Astrocyte (in vitro differentiated cells and primary cell): ENCODE data around the gene PHKG2. TPM values are rescaled to one million over a fixed set of nuclear protein-coding genes. Genes with fewer than 3 reads are reported as not detected.

Experiments used
- DNase-seq: peaks from one replicate; pipeline ENCODE4 v3.0.0-alpha.2; 2010; ENCODE audit warnings: low read depth
- FAIRE-seq: peaks from 2 replicates; lab custom pipeline; 2011; peaks lifted over from hg19 to GRCh38; lab: Jason Lieb, UNC
- H2AFZ ChIP-seq: 2 replicates; pipeline ENCODE4 v1.6.0; 2012; ENCODE audit warnings: low read depth, low read length, inconsistent platforms
- H3K27ac ChIP-seq: 2 replicates; pipeline ENCODE4 v1.5.1; 2011; ENCODE audit warnings: low read depth, low read length, inconsistent platforms
- H3K27me3 ChIP-seq: 2 replicates; pipeline ENCODE4 v1.6.0; 2011; ENCODE audit warnings: low read length, inconsistent platforms; ENCODE audit not compliant: insufficient read depth
- H3K36me3 ChIP-seq: 2 replicates; pipeline ENCODE4 v1.5.1; 2011; ENCODE audit warnings: low read length, inconsistent platforms; ENCODE audit not compliant: insufficient read depth
- H3K4me1 ChIP-seq: 2 replicates; pipeline ENCODE4 v1.5.1; 2011; ENCODE audit warnings: low read length, inconsistent platforms; ENCODE audit not compliant: insufficient read depth
- H3K4me2 ChIP-seq: 2 replicates; pipeline ENCODE4 v1.6.0; 2012; ENCODE audit warnings: low read length, inconsistent platforms
- H3K4me3 ChIP-seq: 2 replicates; pipeline ENCODE4 v1.5.1; 2011; ENCODE audit warnings: low read depth, mild to moderate bottlenecking, low read length, inconsistent platforms; ENCODE audit not compliant: insufficient read depth
- H3K79me2 ChIP-seq: 2 replicates; pipeline ENCODE4 v1.6.0; 2012; ENCODE audit warnings: mild to moderate bottlenecking, low read length, inconsistent platforms; ENCODE audit not compliant: insufficient read depth
- H3K9ac ChIP-seq: 2 replicates; pipeline ENCODE4 v1.6.0; 2012; ENCODE audit warnings: mild to moderate bottlenecking, low read length, inconsistent platforms
- H3K9me3 ChIP-seq: 2 replicates; pipeline ENCODE4 v1.5.1; 2012; ENCODE audit warnings: low read depth, mild to moderate bottlenecking, low read length, inconsistent platforms; ENCODE audit not compliant: insufficient read depth
- H4K20me1 ChIP-seq: 2 replicates; pipeline ENCODE4 v1.6.0; 2012; ENCODE audit warnings: low read length, inconsistent platforms; ENCODE audit not compliant: insufficient read depth
- H3K27ac Mint-ChIP-seq: one replicate; pipeline ENCODE4 v1.8.0; 2021; ENCODE audit warnings: mild to moderate bottlenecking, mixed read lengths; ENCODE audit not compliant: unreplicated experiment
- H3K27me3 Mint-ChIP-seq: one replicate; pipeline ENCODE4 v1.8.0; 2021; ENCODE audit warnings: low read depth, mixed read lengths; ENCODE audit not compliant: unreplicated experiment
- H3K36me3 Mint-ChIP-seq: one replicate; pipeline ENCODE4 v1.8.0; 2021; ENCODE audit warnings: low read depth, mixed read lengths; ENCODE audit not compliant: unreplicated experiment
- H3K4me1 Mint-ChIP-seq: one replicate; pipeline ENCODE4 v1.8.0; 2021; ENCODE audit warnings: low read depth, mixed read lengths; ENCODE audit not compliant: unreplicated experiment
- H3K4me3 Mint-ChIP-seq: one replicate; pipeline ENCODE4 v1.8.0; 2021; ENCODE audit warnings: mild to moderate bottlenecking, moderate library complexity, mixed read lengths; ENCODE audit not compliant: unreplicated experiment
- H3K9me3 Mint-ChIP-seq: one replicate; pipeline ENCODE4 v1.8.0; 2021; ENCODE audit warnings: mild to moderate bottlenecking, mixed read lengths; ENCODE audit not compliant: unreplicated experiment
- EZH2 ChIP-seq: IDR thresholded peaks from 2 replicates; pipeline ENCODE4 v1.6.1; 2012; ENCODE audit warnings: mild to moderate bottlenecking, low read length, inconsistent platforms; ENCODE audit not compliant: insufficient read depth
- total RNA-seq: library from RNA; stranded (reverse); gene quantifications from 2 replicates; pipeline ENCODE4 v1.2.1, GENCODE V29; 2021
- TF ChIP-seq, protein P1 (sequence below): IDR thresholded peaks from 2 replicates; pipeline ENCODE4 v1.5.1; 2011; ENCODE audit warnings: low read depth, mild to moderate bottlenecking, inconsistent platforms, low read length, moderate library complexity; ENCODE audit not compliant: insufficient read depth

Gene PHKG2
- total RNA-seq, 1 donor from 2014 or later = 34.2 TPM

DNA sequence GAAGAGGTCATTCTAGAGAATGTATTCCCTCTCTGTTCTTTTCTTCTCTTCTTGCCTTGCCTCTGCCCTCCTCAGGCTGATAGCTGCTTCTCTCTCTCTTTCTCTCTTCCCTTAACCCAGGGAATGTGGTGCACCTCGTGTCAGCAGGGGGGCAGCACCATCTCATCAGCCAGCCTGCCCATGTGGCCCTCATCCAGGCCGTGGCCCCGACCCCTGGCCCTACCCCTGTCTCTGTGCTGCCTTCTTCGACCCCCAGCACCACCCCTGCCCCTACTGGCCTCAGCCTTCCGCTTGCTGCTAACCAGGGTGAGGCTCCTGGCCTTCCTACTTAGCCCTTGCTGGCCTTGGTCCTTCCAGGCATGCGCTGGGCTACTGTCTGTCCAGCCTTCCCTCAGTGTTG, 25.8 kb upstream of the PHKG2 start:
- Histone ChIP-seq H4K20me1 (peaks cover 86% of the 10 kb centered on the region), H3K36me3 (peaks cover 59% of the 10 kb centered on the region), H3K9ac (no peak overlapping the region), H3K27ac (no peak overlapping the region), H3K4me2 (no peak overlapping the region), H3K79me2 (peaks cover 72% of the 10 kb centered on the region), H3K4me1 (no peaks in the 10 kb centered on the region), H3K9me3 (no peaks in the 10 kb centered on the region), H3K27me3 (no peaks in the 10 kb centered on the region), H2AFZ (no peak overlapping the region), H3K4me3 (no peak overlapping the region)
- no peak for DNase-seq
- no peak for FAIRE-seq
- no peaks in the 10 kb centered on the region for H3K4me1 Mint-ChIP-seq
- H3K27ac Mint-ChIP-seq = no peak overlapping the region
- no peaks in the 10 kb centered on the region for H3K27me3 Mint-ChIP-seq
- no peaks in the 10 kb centered on the region for H3K9me3 Mint-ChIP-seq
- no peak overlapping the region for H3K4me3 Mint-ChIP-seq
- H3K36me3 Mint-ChIP-seq = peaks cover 44% of the 10 kb centered on the region
- TF ChIP-seq, protein P1, sequence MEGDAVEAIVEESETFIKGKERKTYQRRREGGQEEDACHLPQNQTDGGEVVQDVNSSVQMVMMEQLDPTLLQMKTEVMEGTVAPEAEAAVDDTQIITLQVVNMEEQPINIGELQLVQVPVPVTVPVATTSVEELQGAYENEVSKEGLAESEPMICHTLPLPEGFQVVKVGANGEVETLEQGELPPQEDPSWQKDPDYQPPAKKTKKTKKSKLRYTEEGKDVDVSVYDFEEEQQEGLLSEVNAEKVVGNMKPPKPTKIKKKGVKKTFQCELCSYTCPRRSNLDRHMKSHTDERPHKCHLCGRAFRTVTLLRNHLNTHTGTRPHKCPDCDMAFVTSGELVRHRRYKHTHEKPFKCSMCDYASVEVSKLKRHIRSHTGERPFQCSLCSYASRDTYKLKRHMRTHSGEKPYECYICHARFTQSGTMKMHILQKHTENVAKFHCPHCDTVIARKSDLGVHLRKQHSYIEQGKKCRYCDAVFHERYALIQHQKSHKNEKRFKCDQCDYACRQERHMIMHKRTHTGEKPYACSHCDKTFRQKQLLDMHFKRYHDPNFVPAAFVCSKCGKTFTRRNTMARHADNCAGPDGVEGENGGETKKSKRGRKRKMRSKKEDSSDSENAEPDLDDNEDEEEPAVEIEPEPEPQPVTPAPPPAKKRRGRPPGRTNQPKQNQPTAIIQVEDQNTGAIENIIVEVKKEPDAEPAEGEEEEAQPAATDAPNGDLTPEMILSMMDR = no peak
- no peak for TF ChIP-seq EZH2

DNA sequence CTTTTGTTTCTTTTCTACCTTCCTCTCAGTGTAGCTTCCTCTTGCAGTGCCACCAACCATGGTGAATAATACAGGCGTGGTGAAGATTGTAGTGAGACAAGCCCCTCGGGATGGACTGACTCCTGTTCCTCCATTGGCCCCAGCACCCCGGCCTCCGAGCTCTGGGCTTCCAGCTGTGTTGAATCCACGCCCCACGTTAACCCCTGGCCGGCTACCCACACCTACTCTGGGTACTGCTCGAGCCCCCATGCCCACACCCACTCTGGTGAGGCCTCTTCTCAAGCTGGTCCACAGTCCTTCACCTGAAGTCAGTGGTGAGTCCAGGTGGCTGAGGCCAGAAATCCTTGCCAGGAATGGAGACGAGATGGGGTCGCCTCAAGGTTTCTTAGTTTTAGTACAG, 25.3 kb upstream of the PHKG2 start:
- Histone ChIP-seq H3K36me3 (peaks cover 57% of the 10 kb centered on the region), H3K4me2 (no peak overlapping the region), H2AFZ (no peak overlapping the region), H3K9me3 (no peaks in the 10 kb centered on the region), H3K9ac (no peak overlapping the region), H3K27ac (no peak overlapping the region), H3K4me1 (no peaks in the 10 kb centered on the region), H3K27me3 (no peaks in the 10 kb centered on the region), H3K4me3 (no peak overlapping the region), H4K20me1 (peaks cover 84% of the 10 kb centered on the region), H3K79me2 (peaks cover 69% of the 10 kb centered on the region)
- TF ChIP-seq EZH2 = no peak
- TF ChIP-seq, protein P1 = no peak
- Mint-ChIP-seq H3K27ac (no peak overlapping the region), H3K36me3 (peaks cover 44% of the 10 kb centered on the region), H3K9me3 (no peaks in the 10 kb centered on the region), H3K4me1 (no peaks in the 10 kb centered on the region), H3K27me3 (no peaks in the 10 kb centered on the region), H3K4me3 (no peak overlapping the region)
- FAIRE-seq = no peak
- DNase-seq = no peak

DNA sequence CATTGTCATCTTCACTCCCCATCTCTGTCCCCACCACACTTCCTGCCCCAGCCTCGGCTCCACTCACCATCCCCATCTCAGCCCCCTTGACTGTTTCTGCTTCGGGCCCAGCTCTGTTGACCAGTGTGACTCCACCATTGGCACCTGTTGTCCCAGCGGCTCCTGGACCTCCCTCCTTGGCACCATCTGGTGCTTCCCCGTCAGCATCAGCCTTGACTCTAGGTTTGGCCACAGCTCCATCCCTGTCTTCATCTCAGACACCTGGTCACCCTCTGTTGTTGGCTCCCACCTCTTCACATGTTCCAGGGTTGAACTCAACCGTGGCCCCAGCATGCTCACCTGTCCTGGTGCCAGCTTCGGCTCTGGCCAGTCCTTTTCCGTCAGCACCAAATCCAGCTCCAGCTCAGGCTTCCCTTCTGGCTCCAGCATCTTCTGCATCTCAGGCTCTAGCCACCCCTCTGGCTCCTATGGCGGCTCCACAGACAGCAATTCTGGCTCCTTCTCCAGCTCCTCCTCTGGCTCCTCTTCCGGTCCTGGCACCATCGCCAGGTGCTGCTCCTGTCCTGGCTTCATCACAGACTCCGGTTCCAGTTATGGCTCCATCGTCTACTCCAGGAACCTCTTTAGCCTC, 24.4 kb upstream of the PHKG2 start:
- H3K4me1 Mint-ChIP-seq = no peaks in the 10 kb centered on the region
- TF ChIP-seq, protein P1 = no peak
- no peak for TF ChIP-seq EZH2
- no peak for FAIRE-seq
- Histone ChIP-seq H3K27me3 (no peaks in the 10 kb centered on the region), H3K79me2 (peaks cover 72% of the 10 kb centered on the region), H3K36me3 (peaks cover 56% of the 10 kb centered on the region), H3K4me3 (no peak overlapping the region), H3K27ac (no peak overlapping the region), H2AFZ (no peak overlapping the region), H3K9me3 (no peaks in the 10 kb centered on the region), H3K4me1 (no peaks in the 10 kb centered on the region), H3K9ac (no peak overlapping the region), H4K20me1 (peaks cover 87% of the 10 kb centered on the region), H3K4me2 (no peak overlapping the region)
- H3K4me3 Mint-ChIP-seq = peak overlapping the region; percentile 73
- no peaks in the 10 kb centered on the region for H3K27me3 Mint-ChIP-seq
- H3K36me3 Mint-ChIP-seq = peaks cover 44% of the 10 kb centered on the region
- H3K9me3 Mint-ChIP-seq = no peaks in the 10 kb centered on the region
- H3K27ac Mint-ChIP-seq = no peak overlapping the region
- DNase-seq = no peak
